Activated B cell treated with CpG ODN at 0.5 μM for 24 hours (primary cell): ENCODE measurements around the gene ESAM. TPM values are rescaled to one million over a fixed set of nuclear protein-coding genes. Genes with fewer than 3 reads are reported as not detected.

Source experiments
- ATAC-seq: fragments of 200-7000 bp; cut with Tn5 transposase; one replicate; pipeline ENCODE4 v1.10.0; 2021; ENCODE audit warnings: low read depth, mild to moderate bottlenecking, moderate library complexity
- CTCF ChIA-PET: fragments of 350-600 bp; sonication (Branson Sonifier 250); formaldehyde crosslinking; loops from one replicate; lab custom pipeline; 2021; ENCODE audit warnings: antibody characterized with exemption; lab: Charles Lee
- POLR2A ChIA-PET: fragments of 350-600 bp; sonication (Branson Sonifier 250); formaldehyde crosslinking; loops from one replicate; lab custom pipeline; 2021; ENCODE audit warnings: antibody characterized with exemption; lab: Charles Lee
- DNase-seq: peaks from one replicate; pipeline ENCODE4 v3.0.0; 2022
- H3K27ac Mint-ChIP-seq: one replicate; pipeline ENCODE4 v1.8.0; 2020; ENCODE audit warnings: mixed read lengths
- H3K27me3 Mint-ChIP-seq: one replicate; pipeline ENCODE4 v1.8.0; 2021; ENCODE audit warnings: mixed read lengths
- H3K36me3 Mint-ChIP-seq: one replicate; pipeline ENCODE4 v1.8.0; 2021; ENCODE audit warnings: low read depth, mixed read lengths
- H3K4me1 Mint-ChIP-seq: one replicate; pipeline ENCODE4 v1.8.0; 2021; ENCODE audit warnings: mixed read lengths
- H3K4me3 Mint-ChIP-seq: one replicate; pipeline ENCODE4 v1.8.0; 2020; ENCODE audit warnings: mild to moderate bottlenecking, mixed read lengths
- H3K9me3 Mint-ChIP-seq: one replicate; pipeline ENCODE4 v1.8.0; 2020; ENCODE audit warnings: mixed read lengths
- intact Hi-C: fragments of 100-400 bp; cut with micrococcal nuclease; formaldehyde crosslinking; loops from one replicate; pipeline ENCODE4 v1.15.1; 2024
- total RNA-seq: library from RNA; stranded (reverse); gene quantifications from 2 replicates; pipeline ENCODE4 v1.2.3, GENCODE V29; 2022
- TF ChIP-seq, protein P1 (sequence below): fragments of 200-600 bp; IDR thresholded peaks from one replicate; pipeline ENCODE4 v1.8.0; 2022; ENCODE audit warnings: antibody characterized with exemption, mild to moderate bottlenecking

ESAM gene
- total RNA-seq, 1 donor from 2014 or later = 2.3 TPM

DNA sequence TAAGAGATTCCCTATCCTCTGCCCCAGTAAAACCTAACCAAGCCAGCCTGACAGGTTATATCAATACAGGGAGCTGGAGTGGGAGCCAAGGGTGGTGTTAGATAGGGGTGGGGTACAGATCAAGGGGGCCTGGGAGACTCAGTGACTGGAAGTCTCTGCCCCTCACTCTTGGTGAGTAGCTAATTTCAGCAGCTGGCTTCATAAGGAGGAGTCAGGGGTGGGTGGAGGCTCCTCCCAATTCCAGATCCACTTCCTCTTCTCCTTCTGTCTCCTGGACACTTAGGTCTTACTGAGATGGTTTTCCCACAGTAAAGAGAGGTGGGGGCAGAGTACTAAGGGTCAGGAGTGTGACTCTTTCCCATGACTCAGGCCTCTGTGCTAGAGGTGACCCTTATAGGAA, 8.9 kb downstream of the ESAM start:
- H3K36me3 Mint-ChIP-seq = peaks cover 3% of the 10 kb centered on the region
- peaks cover 29% of the 10 kb centered on the region for H3K4me1 Mint-ChIP-seq
- ATAC-seq = no peak
- ChIA-PET POLR2A (interaction anchor here (0.6 kb wide), 1 partner anchor 10 kb away, joined by 4 read pairs; no protein-coding TSS in a partner anchor), CTCF (interaction anchor here (0.9 to 1.6 kb wide), 3 partner anchors 9 to 130 kb away, joined by 3 to 4 read pairs (median 3); no protein-coding TSS in a partner anchor)
- TF ChIP-seq, protein P1, sequence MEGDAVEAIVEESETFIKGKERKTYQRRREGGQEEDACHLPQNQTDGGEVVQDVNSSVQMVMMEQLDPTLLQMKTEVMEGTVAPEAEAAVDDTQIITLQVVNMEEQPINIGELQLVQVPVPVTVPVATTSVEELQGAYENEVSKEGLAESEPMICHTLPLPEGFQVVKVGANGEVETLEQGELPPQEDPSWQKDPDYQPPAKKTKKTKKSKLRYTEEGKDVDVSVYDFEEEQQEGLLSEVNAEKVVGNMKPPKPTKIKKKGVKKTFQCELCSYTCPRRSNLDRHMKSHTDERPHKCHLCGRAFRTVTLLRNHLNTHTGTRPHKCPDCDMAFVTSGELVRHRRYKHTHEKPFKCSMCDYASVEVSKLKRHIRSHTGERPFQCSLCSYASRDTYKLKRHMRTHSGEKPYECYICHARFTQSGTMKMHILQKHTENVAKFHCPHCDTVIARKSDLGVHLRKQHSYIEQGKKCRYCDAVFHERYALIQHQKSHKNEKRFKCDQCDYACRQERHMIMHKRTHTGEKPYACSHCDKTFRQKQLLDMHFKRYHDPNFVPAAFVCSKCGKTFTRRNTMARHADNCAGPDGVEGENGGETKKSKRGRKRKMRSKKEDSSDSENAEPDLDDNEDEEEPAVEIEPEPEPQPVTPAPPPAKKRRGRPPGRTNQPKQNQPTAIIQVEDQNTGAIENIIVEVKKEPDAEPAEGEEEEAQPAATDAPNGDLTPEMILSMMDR = no peak
- no peak for DNase-seq
- no peak overlapping the region for H3K4me3 Mint-ChIP-seq
- no peak overlapping the region for H3K27ac Mint-ChIP-seq
- H3K27me3 Mint-ChIP-seq = peaks cover 2% of the 10 kb centered on the region
- intact Hi-C loops = no loop called here
- H3K9me3 Mint-ChIP-seq = no peaks in the 10 kb centered on the region

DNA sequence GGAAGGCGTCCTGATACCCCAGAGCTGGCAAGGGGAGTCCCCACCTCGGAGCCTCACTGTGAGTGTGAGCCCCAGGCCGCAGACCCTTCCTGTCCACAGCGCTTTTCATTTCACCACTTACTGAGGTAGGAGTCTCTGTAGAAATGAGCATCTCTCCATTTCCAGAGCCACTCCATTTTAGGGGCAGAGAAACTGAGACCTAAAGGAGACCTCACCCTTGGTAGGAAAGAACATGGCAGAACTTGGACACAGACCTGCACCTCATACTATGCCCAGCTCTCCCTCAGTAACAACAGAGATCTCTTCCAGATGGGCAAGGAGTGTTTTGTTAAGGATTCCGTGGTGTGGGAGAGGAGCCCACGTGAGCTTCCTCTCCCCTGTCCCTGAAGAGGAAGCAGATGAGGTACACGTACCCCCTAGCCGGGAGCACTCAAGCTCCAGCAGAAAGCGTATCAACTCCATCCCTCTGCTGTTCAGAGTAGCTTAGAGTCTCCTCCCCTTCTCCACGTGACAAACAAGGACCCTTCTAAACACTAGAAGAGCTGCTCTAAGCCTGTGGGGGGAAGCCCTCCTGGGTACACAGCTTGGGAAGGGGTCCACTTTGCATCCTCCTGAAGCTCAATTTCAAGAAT, 9.5 kb downstream of the ESAM start:
- ATAC-seq (no peak), DNase-seq (no peak)
- intact Hi-C loops = no loop called here
- POLR2A ChIA-PET = interaction anchor here (0.6 kb wide), 1 partner anchor 11 kb away, joined by 4 read pairs; no protein-coding TSS in a partner anchor
- Mint-ChIP-seq H3K4me1 (peaks cover 26% of the 10 kb centered on the region), H3K36me3 (peaks cover 3% of the 10 kb centered on the region), H3K4me3 (no peak overlapping the region), H3K27me3 (peaks cover 2% of the 10 kb centered on the region), H3K27ac (no peak overlapping the region), H3K9me3 (no peaks in the 10 kb centered on the region)
- CTCF ChIA-PET = interaction anchor here (0.9 to 1.4 kb wide), 2 partner anchors 10 to 11 kb away, joined by 3 to 4 read pairs; no protein-coding TSS in a partner anchor
- TF ChIP-seq, protein P1 = no peak

DNA sequence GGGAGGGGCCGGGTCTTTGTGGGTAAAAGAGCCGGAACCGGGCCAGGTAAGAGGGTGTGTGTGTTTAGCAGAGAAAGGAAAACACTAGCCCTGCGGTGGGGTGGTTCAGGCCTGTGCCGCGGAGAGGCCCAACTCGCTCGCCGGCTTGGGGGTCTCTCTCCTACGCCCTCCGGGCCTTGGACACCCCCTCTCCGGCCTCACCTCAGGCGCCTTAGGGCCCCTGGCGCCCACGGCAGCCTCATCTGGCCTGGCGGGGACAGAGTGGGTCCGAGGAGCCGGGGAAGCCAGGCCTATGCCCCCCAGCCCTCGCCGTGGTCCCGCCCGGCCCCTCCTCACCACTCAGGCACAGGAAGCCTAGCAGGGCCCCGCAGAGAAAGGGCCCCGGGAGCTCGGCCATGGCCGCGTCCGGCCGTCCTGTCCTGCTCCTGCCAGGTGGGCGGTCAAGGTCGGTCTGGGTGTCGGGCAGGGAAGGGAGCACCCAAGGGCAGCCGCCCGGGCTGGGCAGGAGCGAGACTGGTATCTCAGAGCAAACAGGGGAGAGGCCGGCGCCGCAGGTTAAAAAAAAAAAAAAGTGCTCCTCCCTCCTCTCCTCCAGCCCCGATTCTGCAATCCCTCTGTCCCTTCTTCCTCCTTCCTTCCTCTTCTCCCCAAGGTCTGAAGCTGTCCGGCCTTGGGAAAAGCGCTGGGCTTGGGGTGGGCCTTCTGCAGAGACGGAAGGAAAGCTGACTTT, 10.2 kb downstream of the ESAM start, which contains the start of gene VSIG2:
TSS of gene VSIG2 (minus strand) at position 515 of the 730 bp plus-strand sequence. CDS start at position 397, 118 bp downstream.
- no peak within 1 kb of the TSS for H3K4me3 Mint-ChIP-seq
- no peak within 1 kb of the TSS for H3K27ac Mint-ChIP-seq
- peaks cover 31% of the 10 kb centered on the region for H3K4me1 Mint-ChIP-seq
- POLR2A ChIA-PET = interaction anchor here (0.6 kb wide), 1 partner anchor 115 kb away, joined by 5 read pairs; no protein-coding TSS in a partner anchor
- peaks cover 2% of the 10 kb centered on the region for H3K27me3 Mint-ChIP-seq
- TF ChIP-seq, protein P1 = no peak
- no peaks in the 10 kb centered on the region for H3K9me3 Mint-ChIP-seq
- peaks cover 3% of the 10 kb centered on the region for H3K36me3 Mint-ChIP-seq
- CTCF ChIA-PET = interaction anchor here (0.9 to 1.4 kb wide), 2 partner anchors 11 to 12 kb away, joined by 3 to 4 read pairs; no protein-coding TSS in a partner anchor
- intact Hi-C loops = no loop called here
- DNase-seq = no peak
- no peak for ATAC-seq

DNA sequence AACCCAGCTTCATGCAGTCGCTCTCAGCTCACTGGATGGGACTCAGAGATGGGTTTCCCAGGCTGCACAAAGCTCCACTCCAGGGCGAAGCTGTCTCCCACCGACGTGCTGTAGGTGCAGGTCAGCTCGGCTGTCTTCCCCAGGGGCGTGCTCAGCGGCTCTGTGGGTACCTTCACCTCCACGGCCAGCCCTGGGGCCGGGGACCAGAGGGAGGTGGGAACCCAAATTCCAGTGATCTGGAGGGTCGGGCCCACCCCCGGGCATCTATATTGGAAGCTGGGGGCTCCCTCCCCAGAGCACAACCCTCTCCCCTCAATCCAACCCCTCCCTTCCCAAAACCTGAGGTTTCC, 10.7 kb downstream of the ESAM start:
- no peak overlapping the region for H3K27ac Mint-ChIP-seq
- no peaks in the 10 kb centered on the region for H3K9me3 Mint-ChIP-seq
- H3K4me1 Mint-ChIP-seq = peaks cover 35% of the 10 kb centered on the region
- peaks cover 2% of the 10 kb centered on the region for H3K27me3 Mint-ChIP-seq
- peaks cover 7% of the 10 kb centered on the region for H3K36me3 Mint-ChIP-seq
- H3K4me3 Mint-ChIP-seq = no peak overlapping the region
- ATAC-seq (no peak), DNase-seq (no peak)
- TF ChIP-seq, protein P1 = no peak
- POLR2A ChIA-PET = interaction anchor here (0.6 kb wide), 1 partner anchor 116 kb away, joined by 5 read pairs; no protein-coding TSS in a partner anchor
- intact Hi-C loops = no loop called here
- CTCF ChIA-PET = interaction anchor here (0.8 kb wide), 1 partner anchor 81 kb away, joined by 3 read pairs; no protein-coding TSS in a partner anchor

DNA sequence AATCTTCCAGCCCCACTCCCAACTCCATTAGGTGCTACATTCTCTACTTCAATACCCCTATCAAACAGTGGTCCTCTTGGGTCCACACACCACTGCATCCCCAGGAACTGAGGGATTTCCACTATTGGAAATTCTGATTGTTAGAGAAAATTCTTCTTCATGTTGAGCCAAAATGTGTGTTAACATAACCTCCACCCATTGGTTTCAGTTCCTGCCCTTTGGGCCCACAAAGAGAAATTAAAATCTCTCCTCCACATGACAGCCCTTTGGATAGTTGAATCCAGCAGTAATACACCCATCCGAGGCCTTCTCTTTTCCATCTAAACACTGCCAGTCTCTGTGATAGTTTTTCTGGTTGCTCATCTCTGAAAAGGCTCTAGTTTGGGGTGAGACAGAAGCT, 12.2 kb downstream of the ESAM start:
- ATAC-seq = no peak
- peak overlapping the region; percentile 50 for H3K4me3 Mint-ChIP-seq
- no peak for DNase-seq
- CTCF ChIA-PET = interaction anchor here (1.5 kb wide), 1 partner anchor 8 kb away, joined by 5 read pairs; no protein-coding TSS in a partner anchor
- H3K36me3 Mint-ChIP-seq = peaks cover 9% of the 10 kb centered on the region
- peaks cover 2% of the 10 kb centered on the region for H3K27me3 Mint-ChIP-seq
- peak overlapping the region; percentile 42 for H3K27ac Mint-ChIP-seq
- intact Hi-C loops = loop anchor here (5.0 kb wide), 3 partner anchors 322 to 1688 kb away; partner anchors contain the start of genes HSPA8 and TMEM218
- TF ChIP-seq, protein P1 = no peak
- peaks cover 39% of the 10 kb centered on the region for H3K4me1 Mint-ChIP-seq
- POLR2A ChIA-PET = no interaction called here
- no peaks in the 10 kb centered on the region for H3K9me3 Mint-ChIP-seq
